Measurements from ENCODE around the gene LSR. TPM values are rescaled to one million over a fixed set of nuclear protein-coding genes. Genes with fewer than 3 reads are reported as not detected.

The LSR gene
- total RNA-seq, 4 donors from 2014 or later, result 4.0 to 15.8 (median 5.0) TPM

DNA sequence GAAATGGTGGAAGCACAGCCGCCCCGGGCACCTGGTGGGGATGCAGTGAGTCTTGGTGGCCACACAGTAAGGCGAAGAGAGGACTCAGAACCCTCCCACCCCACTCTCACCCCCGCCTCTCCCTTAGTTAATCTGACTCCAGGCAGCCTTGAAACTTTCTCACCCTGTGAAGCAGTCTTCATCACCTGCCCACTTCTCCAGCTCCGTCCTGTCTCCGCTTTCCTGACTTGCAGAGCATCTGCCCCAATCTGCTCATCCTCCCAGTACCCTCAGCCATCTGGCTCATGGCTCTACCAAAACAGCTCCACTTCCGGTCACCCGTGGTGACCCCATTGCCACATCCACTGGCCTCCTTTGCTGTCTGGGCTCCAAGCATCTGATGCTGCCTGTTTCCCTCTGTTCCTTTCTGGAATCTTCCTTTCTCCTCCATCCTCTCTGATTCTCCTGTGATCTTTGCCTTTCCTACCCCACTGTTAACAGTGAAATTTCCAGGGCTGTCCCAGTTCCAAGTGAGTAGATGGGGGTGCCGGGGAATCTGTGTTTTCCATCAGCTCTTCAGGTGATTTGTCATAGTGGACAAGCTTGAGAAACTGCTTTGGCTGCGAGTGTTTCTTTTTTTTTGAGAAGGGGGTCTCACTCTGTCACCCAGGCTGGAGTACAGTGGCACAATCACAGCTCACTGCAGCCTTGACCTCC lies 24.3 kb downstream of the LSR start:
- TF ChIP-seq, protein P1, sequence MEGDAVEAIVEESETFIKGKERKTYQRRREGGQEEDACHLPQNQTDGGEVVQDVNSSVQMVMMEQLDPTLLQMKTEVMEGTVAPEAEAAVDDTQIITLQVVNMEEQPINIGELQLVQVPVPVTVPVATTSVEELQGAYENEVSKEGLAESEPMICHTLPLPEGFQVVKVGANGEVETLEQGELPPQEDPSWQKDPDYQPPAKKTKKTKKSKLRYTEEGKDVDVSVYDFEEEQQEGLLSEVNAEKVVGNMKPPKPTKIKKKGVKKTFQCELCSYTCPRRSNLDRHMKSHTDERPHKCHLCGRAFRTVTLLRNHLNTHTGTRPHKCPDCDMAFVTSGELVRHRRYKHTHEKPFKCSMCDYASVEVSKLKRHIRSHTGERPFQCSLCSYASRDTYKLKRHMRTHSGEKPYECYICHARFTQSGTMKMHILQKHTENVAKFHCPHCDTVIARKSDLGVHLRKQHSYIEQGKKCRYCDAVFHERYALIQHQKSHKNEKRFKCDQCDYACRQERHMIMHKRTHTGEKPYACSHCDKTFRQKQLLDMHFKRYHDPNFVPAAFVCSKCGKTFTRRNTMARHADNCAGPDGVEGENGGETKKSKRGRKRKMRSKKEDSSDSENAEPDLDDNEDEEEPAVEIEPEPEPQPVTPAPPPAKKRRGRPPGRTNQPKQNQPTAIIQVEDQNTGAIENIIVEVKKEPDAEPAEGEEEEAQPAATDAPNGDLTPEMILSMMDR (IDR thresholded peaks at IDR 0.05; ENCODE audit: low read depth), result no peak

DNA sequence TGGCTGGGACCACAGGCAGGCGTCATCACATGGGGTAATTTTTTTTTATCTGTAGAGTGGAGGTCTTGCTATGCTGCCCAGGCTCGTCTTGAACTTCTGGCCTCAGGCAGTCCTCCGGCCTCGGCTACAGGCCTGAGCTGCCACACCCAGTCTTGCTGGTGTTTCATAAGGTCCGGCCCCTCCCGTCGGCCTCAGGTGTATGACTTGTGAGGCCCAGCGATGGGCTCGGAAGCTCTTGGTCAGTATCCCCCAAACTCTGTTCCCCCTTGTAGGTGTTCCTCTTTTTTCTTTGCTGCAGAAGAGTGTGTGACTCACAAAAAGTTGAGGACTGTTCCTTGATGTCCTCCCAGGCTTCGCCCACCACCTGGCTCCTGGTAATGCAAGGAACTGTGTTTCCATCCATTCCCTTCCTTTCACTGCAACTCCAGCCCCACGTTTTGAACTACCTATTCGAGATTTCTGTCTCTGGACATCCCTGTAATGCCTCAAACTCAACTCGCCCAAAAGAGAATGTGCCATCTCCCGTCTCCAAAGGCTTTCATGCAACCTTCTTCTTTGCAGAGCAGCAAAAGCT lies 25.0 kb downstream of the LSR start:
- TF ChIP-seq, protein P1 (IDR thresholded peaks at IDR 0.05; ENCODE audit: low read depth), result no peak

DNA sequence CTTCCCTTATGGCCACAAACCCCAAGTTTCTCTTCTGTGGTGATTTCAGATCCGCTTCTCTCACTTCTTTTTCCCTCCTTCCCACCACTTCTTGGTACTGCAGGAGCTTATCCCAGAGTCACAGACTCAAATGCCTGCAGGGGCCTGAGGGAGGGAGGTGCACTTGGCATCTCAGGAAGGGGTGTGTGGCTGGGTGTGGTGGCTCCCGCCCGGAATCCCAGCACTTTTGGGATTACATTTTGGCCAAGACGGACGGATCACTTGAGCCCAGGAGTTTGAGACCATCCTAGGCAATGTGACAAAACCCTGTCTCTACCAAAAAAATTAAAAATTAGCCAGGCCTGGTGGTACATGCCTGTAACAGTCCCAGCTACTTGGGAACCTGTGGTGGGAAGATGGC lies 25.5 kb downstream of the LSR start:
- TF ChIP-seq, protein P1 (IDR thresholded peaks at IDR 0.05; ENCODE audit: low read depth), result no peak

DNA sequence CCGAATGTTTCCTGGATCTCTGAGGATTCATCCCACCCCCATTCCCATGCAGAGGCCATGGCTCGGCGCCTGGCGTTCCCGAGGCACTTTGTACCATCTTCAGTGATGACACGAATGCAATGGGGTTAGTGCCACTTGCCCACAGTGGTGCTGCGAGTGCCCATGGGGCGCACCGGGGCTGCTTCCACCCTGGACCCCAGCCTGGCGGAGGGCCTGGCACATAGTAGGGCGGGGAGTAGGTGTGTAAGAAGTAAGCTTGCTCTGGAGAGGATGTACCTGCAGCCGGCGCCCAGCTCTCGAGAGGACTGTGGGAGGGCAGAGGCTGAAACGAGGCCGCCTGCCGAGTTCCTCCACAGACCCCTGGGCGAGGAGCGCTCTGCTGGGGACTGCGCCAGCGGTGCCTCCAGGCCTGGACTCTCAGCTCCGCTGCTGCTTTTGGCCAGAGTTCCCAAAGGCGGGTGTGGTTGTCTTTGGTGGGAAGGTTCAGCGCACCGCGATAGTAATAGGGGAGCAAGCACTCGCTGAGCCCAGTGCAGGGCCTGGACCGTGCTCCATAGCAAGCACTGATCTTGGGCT lies 28.0 kb downstream of the LSR start:
- TF ChIP-seq, protein P1 (IDR thresholded peaks at IDR 0.05; ENCODE audit: low read depth), result no peak

DNA sequence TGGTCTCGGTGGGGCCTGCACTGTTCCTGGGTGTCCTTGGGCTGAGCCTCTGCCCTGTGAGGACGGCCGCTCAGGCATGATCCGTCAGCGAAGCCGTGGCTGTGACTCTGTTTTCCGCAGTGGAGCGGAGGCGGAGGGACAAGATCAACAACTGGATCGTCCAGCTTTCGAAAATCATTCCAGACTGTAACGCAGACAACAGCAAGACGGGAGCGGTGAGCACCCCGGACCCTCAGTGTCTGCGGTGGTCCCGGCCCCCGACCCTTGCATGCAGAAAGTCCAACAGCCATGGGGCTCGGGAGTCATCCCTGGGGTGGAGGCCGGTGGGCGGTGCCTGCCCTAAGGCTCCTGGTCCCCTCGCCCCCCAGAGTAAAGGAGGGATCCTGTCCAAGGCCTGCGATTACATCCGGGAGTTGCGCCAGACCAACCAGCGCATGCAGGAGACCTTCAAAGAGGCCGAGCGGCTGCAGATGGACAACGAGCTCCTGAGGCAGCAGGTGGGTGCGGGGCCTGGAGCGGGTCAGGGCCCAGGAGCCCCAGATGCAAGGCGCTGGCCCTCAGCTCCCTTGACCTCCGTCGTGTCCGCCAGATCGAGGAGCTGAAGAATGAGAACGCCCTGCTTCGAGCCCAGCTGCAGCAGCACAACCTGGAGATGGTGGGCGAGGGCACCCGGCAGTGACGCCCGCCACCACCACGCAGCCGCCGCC lies 29.9 kb downstream of the LSR start:
- TF ChIP-seq, protein P1 (IDR thresholded peaks at IDR 0.05; ENCODE audit: low read depth), result no peak

DNA sequence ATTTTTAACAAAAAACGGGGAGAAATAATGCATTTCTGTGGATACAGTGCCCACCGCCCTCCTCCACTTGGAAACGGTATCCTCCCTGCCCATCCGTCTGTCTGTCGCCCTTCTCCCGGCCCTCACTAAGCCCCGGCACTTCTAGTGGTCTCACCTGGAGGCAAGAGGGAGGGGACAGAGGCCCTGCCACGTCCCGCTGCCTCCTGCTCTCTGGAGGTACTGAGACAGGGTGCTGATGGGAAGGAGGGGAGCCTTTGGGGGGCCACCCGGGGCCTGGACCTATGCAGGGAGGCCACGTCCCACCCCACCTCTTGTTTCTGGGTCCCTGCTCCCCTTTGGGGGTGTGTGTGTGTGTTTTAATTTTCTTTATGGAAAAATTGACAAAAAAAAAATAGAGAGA lies 30.6 kb downstream of the LSR start:
- TF ChIP-seq, protein P1 (IDR thresholded peaks at IDR 0.05; ENCODE audit: low read depth), result no peak
